Measurements from ENCODE around the gene RIN1. TPM values are rescaled to one million over a fixed set of nuclear protein-coding genes. Genes with fewer than 3 reads are reported as not detected.
A peak's percentile ranks its signal among the peaks of the same experiment; 100 is the strongest.

RIN1 gene
- total and polyA plus RNA-seq, 9 of the 15 experiments (the other 6 are each of a cell fraction or from before 2014, with no cell fraction given), result 0.01 to 1.2 (median 0.45) TPM; not detected in 1

DNA sequence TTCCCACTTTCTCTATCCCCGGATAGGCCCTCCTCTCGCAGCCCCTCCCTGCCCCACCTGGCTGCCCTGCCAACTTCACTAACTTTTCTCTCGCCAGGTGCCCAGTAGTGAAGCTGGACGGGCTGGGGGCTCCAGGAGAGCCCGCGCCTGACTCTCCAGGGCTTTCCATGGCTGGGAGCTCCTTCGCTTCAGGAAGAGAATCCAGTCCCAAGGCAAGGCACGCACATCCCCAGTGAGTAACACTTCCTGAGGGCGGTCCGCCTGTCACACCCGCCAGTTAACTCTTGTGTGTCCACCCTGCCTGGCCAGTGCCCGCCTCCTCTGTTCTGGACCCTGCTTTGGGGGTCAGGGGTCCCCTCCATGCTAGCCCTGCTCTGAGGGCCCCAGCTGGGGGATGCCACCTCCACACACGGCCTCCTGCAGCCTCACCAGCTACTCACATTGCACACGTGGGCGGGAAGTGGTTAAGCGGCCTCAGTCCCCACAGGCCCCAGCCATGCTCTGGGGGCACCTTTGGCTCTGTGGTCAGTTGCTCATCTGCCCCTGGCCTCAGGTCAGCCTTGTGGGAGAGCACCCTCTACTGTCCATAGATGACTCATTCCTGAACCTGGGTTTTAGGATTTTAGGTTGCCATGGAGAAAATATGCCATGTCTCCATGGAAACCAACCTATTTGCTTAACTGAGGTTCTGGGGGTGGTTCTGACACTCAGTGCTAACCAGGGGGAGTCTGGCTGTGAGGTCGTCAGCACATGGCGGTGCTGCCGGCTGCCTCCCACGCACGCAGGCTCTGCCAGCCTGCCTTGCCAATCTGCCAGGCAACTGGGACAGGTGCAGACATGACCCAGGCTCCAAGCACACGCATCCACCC, at the start of gene RIN1 (continued):
- TF ChIP-seq, protein P1, sequence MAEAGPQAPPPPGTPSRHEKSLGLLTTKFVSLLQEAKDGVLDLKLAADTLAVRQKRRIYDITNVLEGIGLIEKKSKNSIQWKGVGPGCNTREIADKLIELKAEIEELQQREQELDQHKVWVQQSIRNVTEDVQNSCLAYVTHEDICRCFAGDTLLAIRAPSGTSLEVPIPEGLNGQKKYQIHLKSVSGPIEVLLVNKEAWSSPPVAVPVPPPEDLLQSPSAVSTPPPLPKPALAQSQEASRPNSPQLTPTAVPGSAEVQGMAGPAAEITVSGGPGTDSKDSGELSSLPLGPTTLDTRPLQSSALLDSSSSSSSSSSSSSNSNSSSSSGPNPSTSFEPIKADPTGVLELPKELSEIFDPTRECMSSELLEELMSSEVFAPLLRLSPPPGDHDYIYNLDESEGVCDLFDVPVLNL (CRISPR knock-in tag; IDR thresholded peaks at IDR 0.05; ENCODE audit: low read depth), result no peak
- TF ChIP-seq, protein P2, sequence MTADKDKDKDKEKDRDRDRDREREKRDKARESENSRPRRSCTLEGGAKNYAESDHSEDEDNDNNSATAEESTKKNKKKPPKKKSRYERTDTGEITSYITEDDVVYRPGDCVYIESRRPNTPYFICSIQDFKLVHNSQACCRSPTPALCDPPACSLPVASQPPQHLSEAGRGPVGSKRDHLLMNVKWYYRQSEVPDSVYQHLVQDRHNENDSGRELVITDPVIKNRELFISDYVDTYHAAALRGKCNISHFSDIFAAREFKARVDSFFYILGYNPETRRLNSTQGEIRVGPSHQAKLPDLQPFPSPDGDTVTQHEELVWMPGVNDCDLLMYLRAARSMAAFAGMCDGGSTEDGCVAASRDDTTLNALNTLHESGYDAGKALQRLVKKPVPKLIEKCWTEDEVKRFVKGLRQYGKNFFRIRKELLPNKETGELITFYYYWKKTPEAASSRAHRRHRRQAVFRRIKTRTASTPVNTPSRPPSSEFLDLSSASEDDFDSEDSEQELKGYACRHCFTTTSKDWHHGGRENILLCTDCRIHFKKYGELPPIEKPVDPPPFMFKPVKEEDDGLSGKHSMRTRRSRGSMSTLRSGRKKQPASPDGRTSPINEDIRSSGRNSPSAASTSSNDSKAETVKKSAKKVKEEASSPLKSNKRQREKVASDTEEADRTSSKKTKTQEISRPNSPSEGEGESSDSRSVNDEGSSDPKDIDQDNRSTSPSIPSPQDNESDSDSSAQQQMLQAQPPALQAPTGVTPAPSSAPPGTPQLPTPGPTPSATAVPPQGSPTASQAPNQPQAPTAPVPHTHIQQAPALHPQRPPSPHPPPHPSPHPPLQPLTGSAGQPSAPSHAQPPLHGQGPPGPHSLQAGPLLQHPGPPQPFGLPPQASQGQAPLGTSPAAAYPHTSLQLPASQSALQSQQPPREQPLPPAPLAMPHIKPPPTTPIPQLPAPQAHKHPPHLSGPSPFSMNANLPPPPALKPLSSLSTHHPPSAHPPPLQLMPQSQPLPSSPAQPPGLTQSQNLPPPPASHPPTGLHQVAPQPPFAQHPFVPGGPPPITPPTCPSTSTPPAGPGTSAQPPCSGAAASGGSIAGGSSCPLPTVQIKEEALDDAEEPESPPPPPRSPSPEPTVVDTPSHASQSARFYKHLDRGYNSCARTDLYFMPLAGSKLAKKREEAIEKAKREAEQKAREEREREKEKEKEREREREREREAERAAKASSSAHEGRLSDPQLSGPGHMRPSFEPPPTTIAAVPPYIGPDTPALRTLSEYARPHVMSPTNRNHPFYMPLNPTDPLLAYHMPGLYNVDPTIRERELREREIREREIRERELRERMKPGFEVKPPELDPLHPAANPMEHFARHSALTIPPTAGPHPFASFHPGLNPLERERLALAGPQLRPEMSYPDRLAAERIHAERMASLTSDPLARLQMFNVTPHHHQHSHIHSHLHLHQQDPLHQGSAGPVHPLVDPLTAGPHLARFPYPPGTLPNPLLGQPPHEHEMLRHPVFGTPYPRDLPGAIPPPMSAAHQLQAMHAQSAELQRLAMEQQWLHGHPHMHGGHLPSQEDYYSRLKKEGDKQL (CRISPR knock-in tag; IDR thresholded peaks at IDR 0.05; ENCODE audit: borderline replicate concordance), result no peak
- TF ChIP-seq, protein P3, sequence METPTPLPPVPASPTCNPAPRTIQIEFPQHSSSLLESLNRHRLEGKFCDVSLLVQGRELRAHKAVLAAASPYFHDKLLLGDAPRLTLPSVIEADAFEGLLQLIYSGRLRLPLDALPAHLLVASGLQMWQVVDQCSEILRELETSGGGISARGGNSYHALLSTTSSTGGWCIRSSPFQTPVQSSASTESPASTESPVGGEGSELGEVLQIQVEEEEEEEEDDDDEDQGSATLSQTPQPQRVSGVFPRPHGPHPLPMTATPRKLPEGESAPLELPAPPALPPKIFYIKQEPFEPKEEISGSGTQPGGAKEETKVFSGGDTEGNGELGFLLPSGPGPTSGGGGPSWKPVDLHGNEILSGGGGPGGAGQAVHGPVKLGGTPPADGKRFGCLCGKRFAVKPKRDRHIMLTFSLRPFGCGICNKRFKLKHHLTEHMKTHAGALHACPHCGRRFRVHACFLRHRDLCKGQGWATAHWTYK (CRISPR knock-in tag; IDR thresholded peaks at IDR 0.05), result peak; percentile 64; the same call in 1 of the 2 replicates
- TF ChIP-seq, protein P4, sequence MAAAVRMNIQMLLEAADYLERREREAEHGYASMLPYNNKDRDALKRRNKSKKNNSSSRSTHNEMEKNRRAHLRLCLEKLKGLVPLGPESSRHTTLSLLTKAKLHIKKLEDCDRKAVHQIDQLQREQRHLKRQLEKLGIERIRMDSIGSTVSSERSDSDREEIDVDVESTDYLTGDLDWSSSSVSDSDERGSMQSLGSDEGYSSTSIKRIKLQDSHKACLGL (CRISPR knock-in tag; IDR thresholded peaks at IDR 0.05; ENCODE audit: borderline replicate concordance, poor library complexity, severe bottlenecking), result no peak
- no peak for TF ChIP-seq STAT5A (IDR thresholded peaks at IDR 0.05; ENCODE audit: borderline replicate concordance, low read length)
- no peak for TF ChIP-seq ZNF12 (CRISPR knock-in tag; IDR thresholded peaks at IDR 0.05)
- TF ChIP-seq, protein P5, sequence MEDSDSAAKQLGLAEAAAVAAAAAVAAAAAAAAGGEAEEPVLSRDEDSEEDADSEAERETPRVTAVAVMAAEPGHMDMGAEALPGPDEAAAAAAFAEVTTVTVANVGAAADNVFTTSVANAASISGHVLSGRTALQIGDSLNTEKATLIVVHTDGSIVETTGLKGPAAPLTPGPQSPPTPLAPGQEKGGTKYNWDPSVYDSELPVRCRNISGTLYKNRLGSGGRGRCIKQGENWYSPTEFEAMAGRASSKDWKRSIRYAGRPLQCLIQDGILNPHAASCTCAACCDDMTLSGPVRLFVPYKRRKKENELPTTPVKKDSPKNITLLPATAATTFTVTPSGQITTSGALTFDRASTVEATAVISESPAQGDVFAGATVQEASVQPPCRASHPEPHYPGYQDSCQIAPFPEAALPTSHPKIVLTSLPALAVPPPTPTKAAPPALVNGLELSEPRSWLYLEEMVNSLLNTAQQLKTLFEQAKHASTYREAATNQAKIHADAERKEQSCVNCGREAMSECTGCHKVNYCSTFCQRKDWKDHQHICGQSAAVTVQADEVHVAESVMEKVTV (CRISPR knock-in tag; IDR thresholded peaks at IDR 0.05), result peak; percentile 60
- TF ChIP-seq TCF7 (IDR thresholded peaks at IDR 0.05; ENCODE audit: borderline replicate concordance), result no peak
- peak; percentile 48; the same call in 1 of the 2 replicates for TF ChIP-seq SP1 (CRISPR knock-in tag; IDR thresholded peaks at IDR 0.05)
- TF ChIP-seq XRCC5 (IDR thresholded peaks at IDR 0.05; ENCODE audit: low read depth, low read length), result peak; percentile 65; the same call in 1 of the 2 replicates
- 0 out of 2 replicates have a peak, but pooled peaks have one; percentile 27 for TF ChIP-seq POLR2AphosphoS5 (IDR thresholded peaks at IDR 0.05; ENCODE audit: control insufficient read depth, insufficient read depth, low read depth, low read length)
- no peak for TF ChIP-seq EWSR1 (IDR thresholded peaks at IDR 0.05; ENCODE audit: borderline replicate concordance, low read depth, partially characterized antibody)
- TF ChIP-seq, protein P6, sequence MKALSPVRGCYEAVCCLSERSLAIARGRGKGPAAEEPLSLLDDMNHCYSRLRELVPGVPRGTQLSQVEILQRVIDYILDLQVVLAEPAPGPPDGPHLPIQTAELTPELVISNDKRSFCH (CRISPR knock-in tag; IDR thresholded peaks at IDR 0.05), result no peak
- TF ChIP-seq, protein P6 (tag; IDR thresholded peaks at IDR 0.05), result no peak
- peak; percentile 5; the same call in 1 of the 2 replicates for TF ChIP-seq EP300 (IDR thresholded peaks at IDR 0.05; ENCODE audit: low read length)

All from K562 (cell line).